Omental fat pad (tissue), 4 donors: Measurements from ENCODE around the gene SPINK13. TPM values are rescaled to one million over a fixed set of nuclear protein-coding genes. Genes with fewer than 3 reads are reported as not detected.
"Not testable (repeated sequence)": the region's sequence is repeated elsewhere in the genome, so short reads cannot be mapped to it uniquely, and the experiment has no call there.

Experiments used
- ATAC-seq: fragments of 150-250 bp; one replicate; pipeline ENCODE4 v1.9.1; 2016; ENCODE audit warnings: mild to moderate bottlenecking, moderate library complexity; ENCODE audit not compliant: low FRiP score
- DNase-seq: peaks from one replicate; pipeline ENCODE4 v3.0.0-alpha.2; 2019; ENCODE audit warnings: low spot score
- CTCF ChIP-seq, 3 donors: fragments of 450-650 bp; IDR thresholded peaks; one replicate each; pipeline ENCODE4 v1.5.1; 2016 to 2017; ENCODE audit warnings: antibody characterized with exemption in 3 of 3, mild to moderate bottlenecking in 3 of 3, moderate library complexity in 2 of 3
- total RNA-seq, 4 donors: library from RNA; depleted of rRNA; stranded (reverse); fragments of >200 nt; gene quantifications; one replicate each; pipeline ENCODE4 v1.1.0, GENCODE V29; 2016

The SPINK13 gene
- total RNA-seq, 4 donors from 2014 or later = not detected

- ATAC-seq = no peak
- no peak for DNase-seq
- no peak for TF ChIP-seq CTCF (IDR thresholded peaks at IDR 0.05)
These were observed 30.7 kb upstream of the SPINK13 start for GRCh38 chr5:148237785-148238417.

DNA sequence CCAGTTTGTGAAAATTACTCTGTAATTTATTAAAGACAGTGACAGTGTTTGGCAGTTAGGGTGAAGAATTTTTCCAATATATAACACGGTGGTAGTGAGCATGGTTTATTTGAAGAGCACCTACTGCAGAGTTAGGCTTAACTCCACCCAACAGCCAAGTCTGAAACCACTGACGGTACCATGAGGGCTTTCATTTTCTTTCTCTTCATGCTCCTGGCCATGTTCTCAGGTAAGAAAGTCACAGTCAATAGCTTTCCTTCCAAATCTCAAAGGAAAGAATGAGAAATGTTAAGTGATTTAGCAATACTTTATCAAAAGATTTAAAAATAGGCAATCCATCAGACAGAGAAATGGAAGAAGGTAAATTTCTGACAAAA lies 30.2 kb upstream of the SPINK13 start, which contains the start of gene MARCOL:
Gene MARCOL (plus strand): TSS at position 108 of the 377 bp plus-strand sequence. CDS start 73 bp downstream, at position 181.
- no peak for ATAC-seq
- DNase-seq = no peak

GRCh38 chr5:148248894-148249293 lies 19.7 kb upstream of the SPINK13 start:
- ATAC-seq = no peak

More for the DNA sequence above, 30.2 kb upstream of the SPINK13 start, which contains the start of gene MARCOL:
- no peak for TF ChIP-seq CTCF (IDR thresholded peaks at IDR 0.05)

GRCh38 chr5:148255456-148255855 lies 13.1 kb upstream of the SPINK13 start:
- ATAC-seq = no peak
- DNase-seq = no peak
- TF ChIP-seq CTCF (IDR thresholded peaks at IDR 0.05) = no peak

More at GRCh38 chr5:148248894-148249293, 19.7 kb upstream of the SPINK13 start:
- TF ChIP-seq CTCF (IDR thresholded peaks at IDR 0.05) = no peak
- no peak for DNase-seq

- ATAC-seq = no peak
- TF ChIP-seq CTCF (IDR thresholded peaks at IDR 0.05) = no peak
- DNase-seq = no peak
These were observed 9.3 kb upstream of the SPINK13 start for GRCh38 chr5:148259288-148259687.

DNA sequence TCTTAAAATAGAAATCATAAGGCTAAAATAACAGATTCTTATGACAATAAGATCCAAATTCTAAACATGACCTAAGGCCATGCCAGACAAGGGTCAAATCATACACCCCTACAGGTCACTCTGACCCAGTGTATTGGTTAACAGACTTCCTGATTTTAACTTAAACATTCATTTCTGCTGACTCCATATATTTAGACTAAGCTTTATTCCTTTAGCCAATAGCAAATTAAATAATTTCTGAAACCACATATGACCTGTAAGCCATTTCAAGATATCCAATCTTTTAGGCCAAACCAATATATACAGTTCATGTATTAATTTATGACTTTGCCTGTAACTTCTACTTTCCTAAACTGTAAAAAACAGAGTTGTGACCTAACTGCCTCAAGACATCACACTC lies 7.4 kb upstream of the SPINK13 start:
- DNase-seq = no peak
- no peak for TF ChIP-seq CTCF (IDR thresholded peaks at IDR 0.05)
- ATAC-seq = no peak

DNA sequence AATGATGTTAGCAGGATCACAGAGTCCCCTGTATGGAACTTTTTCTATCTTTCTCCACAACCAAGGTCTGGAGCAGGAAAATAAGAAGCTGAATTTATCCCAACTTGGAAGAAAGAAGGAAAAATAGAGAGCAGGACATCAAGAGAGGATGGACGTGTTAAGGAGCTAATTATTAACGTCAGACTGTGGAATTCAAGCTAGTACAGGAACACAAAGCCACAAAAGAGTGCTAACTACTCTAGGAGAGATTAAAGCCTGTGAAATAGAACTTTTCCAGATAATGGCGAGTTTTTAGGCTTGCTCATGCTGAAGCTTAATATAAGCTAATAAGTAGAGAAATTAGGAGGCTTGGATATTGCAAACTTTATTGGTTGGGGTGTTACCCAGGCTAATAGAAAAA lies 632 bp upstream of the SPINK13 start:
- ATAC-seq (no peak), DNase-seq (no peak)
- TF ChIP-seq CTCF (IDR thresholded peaks at IDR 0.05) = no peak

- not testable (repeated sequence) for ATAC-seq, DNase-seq
These were observed 6.5 kb downstream of the SPINK13 start for GRCh38 chr5:148275129-148275528.

GRCh38 chr5:148280893-148281292 lies 12.3 kb downstream of the SPINK13 start:
- not testable (repeated sequence) for DNase-seq, ATAC-seq

GRCh38 chr5:148281336-148281735 lies 12.7 kb downstream of the SPINK13 start:
- DNase-seq, ATAC-seq: not testable (repeated sequence)
